H9 (cell line): ENCODE results near the gene KRTCAP2. TPM values are rescaled to one million over a fixed set of nuclear protein-coding genes. Genes with fewer than 3 reads are reported as not detected.

Source experiments
- DNase-seq: peaks from one replicate; pipeline ENCODE4 v3.0.0-alpha.2; 2017
- H2AFZ ChIP-seq: one replicate; pipeline ENCODE4 v1.6.1; 2013; ENCODE audit warnings: mild to moderate bottlenecking, low read length, control low read depth, moderate library complexity
- H2AK5ac ChIP-seq: 2 replicates; pipeline ENCODE4 v1.6.1; 2013; ENCODE audit warnings: low read length, control low read depth, mixed read lengths; ENCODE audit not compliant: insufficient read length
- H2BK120ac ChIP-seq: one replicate; pipeline ENCODE4 v1.6.1; 2013; ENCODE audit warnings: low read depth, mild to moderate bottlenecking, low read length, control low read depth, inconsistent platforms; ENCODE audit not compliant: poor library complexity, severe bottlenecking
- H2BK12ac ChIP-seq: 2 replicates; pipeline ENCODE4 v1.6.1; 2013; ENCODE audit warnings: low read length, control low read depth, mixed read lengths, low read depth; ENCODE audit not compliant: insufficient read length
- H2BK15ac ChIP-seq: 2 replicates; pipeline ENCODE4 v1.6.1; 2013; ENCODE audit warnings: low read depth, low read length, control low read depth
- H2BK20ac ChIP-seq: one replicate; pipeline ENCODE4 v1.6.1; 2013; ENCODE audit warnings: low read depth, mild to moderate bottlenecking, low read length, control low read depth, inconsistent platforms; ENCODE audit not compliant: poor library complexity, severe bottlenecking
- H2BK5ac ChIP-seq: 2 replicates; pipeline ENCODE4 v1.6.1; 2013; ENCODE audit warnings: low read length, control low read depth, mixed read lengths; ENCODE audit not compliant: insufficient read length
- H3K14ac ChIP-seq: 2 replicates; pipeline ENCODE4 v1.6.1; 2013; ENCODE audit warnings: low read length, control low read depth; ENCODE audit not compliant: insufficient read depth
- H3K18ac ChIP-seq: 2 replicates; pipeline ENCODE4 v1.6.1; 2013; ENCODE audit warnings: low read depth, mild to moderate bottlenecking, mixed read lengths, low read length, control low read depth; ENCODE audit not compliant: insufficient read length
- H3K23ac ChIP-seq: 2 replicates; pipeline ENCODE4 v1.6.1; 2013; ENCODE audit warnings: low read length, control low read depth, mixed read lengths, low read depth; ENCODE audit not compliant: insufficient read length
- H3K23me2 ChIP-seq: 2 replicates; pipeline ENCODE4 v1.6.1; 2013; ENCODE audit warnings: low read depth, mild to moderate bottlenecking, mixed read lengths, low read length, control low read depth; ENCODE audit not compliant: insufficient read length, poor library complexity, severe bottlenecking
- H3K27ac ChIP-seq: 2 replicates; pipeline ENCODE4 v1.5.1; 2013; ENCODE audit warnings: low read length, control low read depth, mixed read lengths, low read depth; ENCODE audit not compliant: insufficient read length
- H3K27me3 ChIP-seq: 2 replicates; pipeline ENCODE4 v1.6.1; 2013; ENCODE audit warnings: low read length, control low read depth, inconsistent platforms; ENCODE audit not compliant: insufficient read depth
- H3K4ac ChIP-seq: 2 replicates; pipeline ENCODE4 v1.6.1; 2013; ENCODE audit warnings: low read depth, mild to moderate bottlenecking, control low read depth, inconsistent platforms, low read length, moderate library complexity
- H3K4me1 ChIP-seq: 2 replicates; pipeline ENCODE4 v1.6.1; 2013; ENCODE audit warnings: low read length, control low read depth, inconsistent platforms; ENCODE audit not compliant: insufficient read depth
- H3K4me2 ChIP-seq: 2 replicates; pipeline ENCODE4 v1.6.1; 2013; ENCODE audit warnings: low read length, control low read depth, mixed read lengths; ENCODE audit not compliant: insufficient read length, insufficient read depth
- H3K56ac ChIP-seq: 2 replicates; pipeline ENCODE4 v1.6.1; 2013; ENCODE audit warnings: low read depth, mild to moderate bottlenecking, mixed read lengths, low read length, control low read depth; ENCODE audit not compliant: insufficient read length
- H3K79me1 ChIP-seq: 2 replicates; pipeline ENCODE4 v1.6.1; 2013; ENCODE audit warnings: low read depth, mild to moderate bottlenecking, moderate library complexity, low read length, control low read depth, inconsistent platforms; ENCODE audit not compliant: insufficient read depth, poor library complexity, severe bottlenecking
- H3K79me2 ChIP-seq: 2 replicates; pipeline ENCODE4 v1.6.1; 2013; ENCODE audit warnings: low read length, control low read depth, inconsistent platforms; ENCODE audit not compliant: insufficient read depth
- H3K9ac ChIP-seq: 2 replicates; pipeline ENCODE4 v1.6.1; 2013; ENCODE audit warnings: low read length, control low read depth, mixed read lengths; ENCODE audit not compliant: insufficient read length; ENCODE audit errors: extremely low read depth
- H3K9me3 ChIP-seq: one replicate; pipeline ENCODE4 v1.6.1; 2013; ENCODE audit warnings: low read depth, low read length, inconsistent platforms; ENCODE audit not compliant: control insufficient read depth
- H3T11ph ChIP-seq: one replicate; pipeline ENCODE4 v1.6.1; 2013; ENCODE audit warnings: mild to moderate bottlenecking, low read length, control low read depth, inconsistent platforms
- H4K20me1 ChIP-seq: one replicate; pipeline ENCODE4 v1.6.1; 2013; ENCODE audit not compliant: control insufficient read depth, insufficient read length, insufficient read depth
- H4K5ac ChIP-seq: 2 replicates; pipeline ENCODE4 v1.6.1; 2013; ENCODE audit warnings: low read depth, mild to moderate bottlenecking, mixed read lengths, low read length, control low read depth; ENCODE audit not compliant: insufficient read length
- H4K8ac ChIP-seq: replicated peaks from 2 replicates; pipeline ENCODE4 v1.6.1; 2013; ENCODE audit warnings: low read length, control low read depth, mixed read lengths, low read depth; ENCODE audit not compliant: insufficient read length
- H4K91ac ChIP-seq: 2 replicates; pipeline ENCODE4 v1.6.1; 2013; ENCODE audit warnings: low read depth, mild to moderate bottlenecking, moderate library complexity, mixed read lengths, low read length, control low read depth; ENCODE audit not compliant: insufficient read length
- H3K27ac Mint-ChIP-seq, 3 experiments: 2 replicates in 2 of 3; 3 replicates in 1 of 3; pipeline ENCODE4 v1.8.0; 2020 to 2021; ENCODE audit warnings: mixed read lengths in 3 of 3, mild to moderate bottlenecking in 1 of 3, moderate library complexity in 1 of 3
- H3K27me3 Mint-ChIP-seq: 2 replicates; pipeline ENCODE4 v1.8.0; 2021; ENCODE audit warnings: low read depth, mild to moderate bottlenecking, moderate library complexity, mixed read lengths
- H3K36me3 Mint-ChIP-seq, 3 experiments: 2 replicates in 2 of 3; 3 replicates in 1 of 3; pipeline ENCODE4 v1.8.0; 2020 to 2021; ENCODE audit warnings: low read depth in 3 of 3, mixed read lengths in 3 of 3; ENCODE audit not compliant: insufficient read depth in 1 of 3
- H3K4me1 Mint-ChIP-seq, 2 experiments: 2 replicates each; pipeline ENCODE4 v1.8.0; 2020; ENCODE audit warnings: mixed read lengths in 2 of 2
- H3K4me3 Mint-ChIP-seq, 2 experiments: 2 replicates in 1 of 2; 3 replicates in 1 of 2; pipeline ENCODE4 v1.8.0; 2020 to 2021; ENCODE audit warnings: mild to moderate bottlenecking in 2 of 2, mixed read lengths in 2 of 2, moderate library complexity in 1 of 2
- H3K9me3 Mint-ChIP-seq, 2 experiments: 2 replicates in 1 of 2; 3 replicates in 1 of 2; pipeline ENCODE4 v1.8.0; 2020; ENCODE audit warnings: mild to moderate bottlenecking in 2 of 2, mixed read lengths in 2 of 2, moderate library complexity in 1 of 2
- CTCF ChIP-seq: fragments of 200-600 bp; sonication (generic); conservative IDR thresholded peaks from 3 replicates; pipeline ENCODE4 v1.8.0; 2021; ENCODE audit warnings: antibody characterized with exemption, mild to moderate bottlenecking
- WGBS: extraction: QIAGEN DNeasy Blood & Tissue Kit; methylation state at CpG from one replicate; pipeline ENCODE4 v1.1.7; 2013; ENCODE audit warnings: missing lambda C conversion rate, low lambda C conversion rate, mixed read lengths; ENCODE audit not compliant: insufficient read length; ENCODE audit errors: extremely low coverage; 5-methylcytosine and 5-hydroxymethylcytosine counted together
- total RNA-seq: library from RNA; stranded (reverse); gene quantifications from 2 replicates; pipeline ENCODE4 v1.2.1, GENCODE V29; 2021

KRTCAP2 gene
- total RNA-seq, 1 experiment from 2014 or later, result 149 TPM

GRCh38 chr1:155184351-155184811 is 11.3 kb upstream of the KRTCAP2 start:
- H4K20me1 ChIP-seq, result no peaks in the 10 kb centered on the region
- H3K4ac ChIP-seq, result no peak overlapping the region
- no peak overlapping the region for H2BK15ac ChIP-seq
- H3K18ac ChIP-seq, result no peak overlapping the region
- no peak overlapping the region for H2BK12ac ChIP-seq
- no peak overlapping the region for H3K9ac ChIP-seq
- H3K27ac ChIP-seq, result no peak overlapping the region
- no peak overlapping the region for H3K4me3 Mint-ChIP-seq
- H3K4me2 ChIP-seq, result no peak overlapping the region
- H2AFZ ChIP-seq, result no peak overlapping the region
- no peak overlapping the region for H3K56ac ChIP-seq
- no CpG with 5 or more reads among the region's 4 CpGs for WGBS
- no peak overlapping the region for H4K8ac ChIP-seq
- no peak overlapping the region for H3K14ac ChIP-seq
- peaks cover 19 to 41% (median 37%) of the 10 kb centered on the region in 3 experiments; a peak in 6 of 7 replicates for H3K36me3 Mint-ChIP-seq
- no peak overlapping the region for H3T11ph ChIP-seq
- H4K91ac ChIP-seq, result no peak overlapping the region
- no peak for TF ChIP-seq CTCF
- no peaks in the 10 kb centered on the region for H3K79me2 ChIP-seq
- H3K27me3 ChIP-seq, result no peaks in the 10 kb centered on the region
- H3K23me2 ChIP-seq, result no peaks in the 10 kb centered on the region
- H3K4me1 ChIP-seq, result peaks cover 3% of the 10 kb centered on the region
- peaks cover 0 to 2% of the 10 kb centered on the region in 2 experiments; a peak in 1 of 5 replicates for H3K9me3 Mint-ChIP-seq
- no peaks in the 10 kb centered on the region for H3K79me1 ChIP-seq
- peaks cover 1% of the 10 kb centered on the region; the same call in 1 of the 2 replicates for H3K27me3 Mint-ChIP-seq
- H2BK20ac ChIP-seq, result no peak overlapping the region
- no peak overlapping the region; a peak in 2 of 7 replicates for H3K27ac Mint-ChIP-seq
- no peak overlapping the region for H2AK5ac ChIP-seq
- no peak for DNase-seq
- no peak overlapping the region for H3K23ac ChIP-seq
- H2BK120ac ChIP-seq, result no peak overlapping the region
- H2BK5ac ChIP-seq, result no peak overlapping the region
- H4K5ac ChIP-seq, result no peak overlapping the region
- peaks cover 17 to 31% of the 10 kb centered on the region in 2 experiments for H3K4me1 Mint-ChIP-seq
- no peaks in the 10 kb centered on the region for H3K9me3 ChIP-seq
